GM21528 (cell line): ENCODE data around the gene L3MBTL2.
"Not testable (repeated sequence)": the region's sequence is repeated elsewhere in the genome, so short reads cannot be mapped to it uniquely, and the experiment has no call there.

Experiments
- ATAC-seq: cut with Tn5 transposase; IDR thresholded peaks from one replicate; pipeline ENCODE4 v1.9.1; 2021; ENCODE audit warnings: mild to moderate bottlenecking, moderate library complexity; ENCODE audit not compliant: unreplicated experiment, low FRiP score

L3MBTL2 gene

DNA sequence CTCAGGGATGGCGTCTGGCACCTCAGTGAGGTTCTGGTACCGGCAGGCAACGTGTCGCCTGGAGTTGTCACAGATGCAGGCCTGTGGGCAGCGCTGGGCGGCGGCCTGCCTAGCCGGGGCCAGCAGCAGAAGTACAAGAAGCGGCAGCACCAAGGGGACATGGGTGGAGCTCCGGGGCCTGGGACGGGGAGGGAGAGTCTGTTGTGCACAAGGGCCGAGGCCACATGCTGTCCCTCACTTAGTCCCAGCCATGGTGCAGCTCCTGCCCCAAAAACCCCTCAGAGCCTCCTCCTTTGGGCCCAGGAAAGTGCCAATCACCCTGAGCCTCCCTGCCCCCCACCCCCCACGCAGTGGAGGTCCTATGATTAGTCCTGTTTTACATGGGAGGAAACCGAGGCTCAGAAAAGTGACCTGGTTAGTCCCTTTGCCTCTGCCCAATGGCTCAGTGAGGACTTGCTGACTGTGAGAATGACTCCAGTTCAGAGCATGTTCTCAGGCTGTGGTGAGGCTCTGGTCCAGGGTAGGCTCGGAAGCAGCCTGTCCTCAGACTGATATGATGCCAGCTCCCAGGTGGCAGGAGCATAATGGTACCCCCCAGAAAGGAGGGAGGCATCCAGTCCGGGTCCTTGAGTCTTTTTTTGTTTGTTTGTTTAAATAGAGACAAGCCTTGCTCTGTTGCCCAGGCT, 34.5 kb downstream of the L3MBTL2 start:
- ATAC-seq = no peak

DNA sequence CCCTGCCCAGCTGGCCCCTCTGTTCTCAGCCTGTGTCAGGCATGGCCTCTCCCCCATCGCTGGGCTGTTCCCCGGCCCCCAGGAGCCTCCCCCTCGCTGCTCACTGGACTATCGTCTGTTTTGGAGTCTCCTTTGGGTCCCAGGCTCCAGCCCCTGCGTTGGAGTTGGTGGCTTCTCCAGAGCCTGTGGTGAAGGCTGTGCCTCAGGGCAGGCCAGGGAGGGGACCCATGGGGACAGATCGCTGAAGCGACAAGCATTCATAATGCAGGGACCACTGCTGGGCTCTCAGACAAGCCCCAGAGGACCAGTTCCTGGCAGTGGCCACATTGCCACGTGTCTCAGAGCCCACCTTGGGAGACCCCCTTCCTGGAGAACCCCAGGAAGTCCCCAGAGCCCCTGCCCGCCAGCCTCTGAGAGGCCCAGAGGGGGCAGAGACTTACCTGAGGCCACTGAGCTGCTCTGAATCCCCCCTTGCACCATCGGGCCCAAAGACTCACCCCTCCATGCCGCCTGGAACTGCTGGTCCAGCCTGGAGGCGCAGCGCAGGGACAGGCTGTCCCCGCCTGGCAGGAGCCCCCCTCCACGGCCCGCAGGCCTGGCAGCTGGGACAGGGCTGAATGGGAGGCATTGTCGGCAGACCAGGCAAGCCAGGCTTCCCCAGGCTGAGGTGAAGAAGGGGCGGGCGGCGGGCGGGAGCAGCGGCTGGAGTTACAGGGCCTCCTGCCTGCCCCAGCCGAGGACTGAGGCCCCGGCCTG, 35.4 kb downstream of the L3MBTL2 start, which contains the start of gene CHADL:
Gene CHADL, minus strand, starts transcription at position 555 of the 756 bp plus-strand sequence. Its CDS starts 50 bp downstream, at position 505.
- ATAC-seq = no peak

DNA sequence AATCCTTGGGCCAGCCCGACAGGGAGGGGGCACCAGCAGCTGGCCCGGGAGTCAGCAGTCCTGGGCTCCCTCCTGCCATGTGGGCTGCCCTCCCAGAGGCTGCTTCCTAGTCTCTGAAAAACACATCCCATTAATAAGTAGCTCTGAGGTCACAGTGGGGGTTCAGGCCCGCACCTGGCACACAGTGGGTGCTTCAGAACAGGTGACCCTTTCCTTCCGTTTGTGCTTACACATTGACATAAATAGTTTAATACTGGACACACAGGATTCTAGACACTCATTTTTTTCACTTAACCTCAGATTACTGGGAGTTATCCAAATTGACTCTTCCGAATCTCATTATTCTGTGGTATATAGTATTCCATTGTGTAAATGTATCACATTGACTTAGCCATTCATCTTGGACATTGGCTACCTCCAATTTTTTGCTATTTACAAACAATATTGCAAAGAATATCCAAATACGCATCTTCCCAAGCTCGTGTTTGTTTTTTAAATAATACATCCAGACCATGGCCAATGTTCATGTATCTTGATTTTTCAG, 36.1 kb downstream of the L3MBTL2 start:
- ATAC-seq = no peak

DNA sequence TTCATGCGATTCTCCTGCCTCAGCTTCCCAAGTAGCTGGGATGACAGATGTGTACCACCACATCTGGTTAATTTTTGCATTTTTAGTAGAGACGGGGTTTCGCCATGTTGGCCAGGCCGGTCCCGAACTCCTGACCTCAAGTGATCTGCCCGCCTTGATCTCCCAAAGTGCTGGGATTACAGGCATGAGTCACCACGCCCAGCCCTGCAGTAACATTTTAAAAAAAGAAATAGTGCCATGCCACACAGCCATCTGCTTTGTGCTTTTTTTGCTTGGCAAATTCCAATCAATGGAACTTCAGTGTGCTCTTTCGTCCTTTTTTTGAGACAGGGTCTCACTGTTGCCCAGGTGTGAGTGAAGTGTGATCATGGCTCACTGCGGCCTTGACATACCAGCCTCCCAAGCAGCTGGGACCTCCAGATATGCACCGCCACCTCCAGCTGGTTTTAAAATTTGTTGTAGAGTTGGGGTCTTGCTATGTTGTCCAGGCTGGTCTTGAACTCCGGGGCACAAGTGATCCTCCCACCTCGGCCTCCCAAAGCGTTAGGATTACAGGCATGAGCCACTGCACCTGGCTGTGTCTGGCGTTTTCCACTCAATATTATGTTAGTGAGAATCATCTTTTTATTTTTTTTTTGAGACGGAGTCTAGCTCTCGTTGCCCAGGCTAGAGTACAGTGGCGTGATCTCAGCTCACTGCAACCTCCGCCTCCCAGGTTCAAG, 37.4 kb downstream of the L3MBTL2 start:
- ATAC-seq = no peak

DNA sequence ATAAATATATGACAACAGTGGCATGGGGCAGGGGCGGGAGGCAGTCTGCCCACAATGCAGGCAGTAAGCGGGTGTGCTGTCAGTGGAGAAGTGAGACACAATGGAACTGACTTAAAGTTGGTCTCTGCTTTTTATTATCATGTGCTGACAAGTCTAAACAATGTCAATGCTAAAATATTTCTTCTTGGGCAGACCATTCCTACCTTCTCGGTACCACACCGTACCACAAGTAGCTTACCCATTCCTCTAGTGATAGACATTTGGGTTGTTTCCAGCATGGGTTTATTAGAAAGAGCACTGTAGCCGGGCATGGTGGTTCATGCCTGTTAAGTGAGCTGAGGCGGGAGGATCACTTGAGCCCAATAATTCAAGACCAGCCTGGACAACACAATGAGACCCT, 38.2 kb downstream of the L3MBTL2 start:
- no peak for ATAC-seq

DNA sequence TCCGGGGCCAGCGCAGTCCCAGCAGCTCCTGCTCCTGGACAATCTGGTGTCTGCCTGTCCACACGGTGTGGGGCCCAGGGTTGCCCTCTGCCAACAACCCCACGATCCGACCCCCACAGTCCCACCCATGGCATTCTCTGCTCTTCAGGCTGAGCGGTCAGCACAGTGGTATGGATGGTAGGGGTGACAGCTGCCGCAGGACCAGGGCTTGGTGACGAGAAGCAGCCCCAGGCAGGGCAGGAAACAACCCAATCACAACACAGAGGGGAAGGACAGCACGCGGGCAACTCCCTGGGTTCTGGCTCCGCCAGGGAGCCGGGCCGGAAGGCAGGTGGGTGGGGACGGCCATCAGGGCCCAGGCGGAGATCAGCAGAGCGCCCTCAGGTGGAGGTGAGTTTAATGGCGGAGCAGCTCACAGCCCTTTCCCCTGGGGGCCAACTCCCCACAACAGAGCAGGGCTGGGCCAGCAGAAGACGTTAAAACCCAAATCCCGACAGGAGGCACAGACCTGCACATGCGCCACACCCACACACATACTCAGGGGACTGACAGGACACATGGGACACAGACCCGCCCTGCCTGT, 40.9 kb downstream of the L3MBTL2 start:
- no peak for ATAC-seq

DNA sequence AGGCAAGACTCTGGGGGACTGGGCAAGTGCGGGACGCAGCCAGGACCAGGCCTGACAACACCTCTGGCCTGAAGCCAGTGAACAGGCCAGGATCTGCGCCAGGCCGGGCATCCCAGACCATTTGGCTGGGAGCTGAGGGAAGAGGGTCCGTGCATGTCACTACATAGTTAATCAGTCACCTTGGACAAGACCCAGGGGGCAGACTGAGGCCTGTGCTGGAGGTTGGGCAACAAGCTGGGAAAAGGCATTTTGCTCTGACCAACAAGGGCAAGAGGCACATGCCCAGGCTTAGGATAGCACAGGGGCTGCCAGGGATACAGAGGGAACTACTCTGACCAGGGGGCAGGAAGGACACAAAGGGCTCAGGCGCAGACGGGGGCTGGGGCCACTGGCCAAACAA, 42.6 kb downstream of the L3MBTL2 start:
- no peak for ATAC-seq

DNA sequence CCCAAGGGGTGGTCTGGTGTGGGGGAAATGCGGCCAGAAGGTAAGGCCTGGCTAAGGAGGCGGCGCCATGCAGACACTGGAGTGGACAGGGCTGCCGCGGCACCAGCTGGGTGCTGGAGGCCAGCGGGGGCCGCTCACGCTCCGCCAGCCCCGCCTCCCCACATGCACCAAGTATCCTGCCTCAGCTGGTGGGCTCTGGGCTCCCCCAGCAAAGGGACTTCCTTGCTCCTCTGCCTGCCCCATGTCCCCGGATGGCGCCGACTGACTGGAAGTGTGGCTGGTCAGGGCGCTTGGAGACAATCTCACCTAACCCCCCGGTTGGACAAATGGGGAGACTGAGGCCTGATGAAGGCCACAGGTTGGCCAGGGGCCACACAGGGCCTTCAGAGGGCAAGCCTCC, 43.2 kb downstream of the L3MBTL2 start:
- no peak for ATAC-seq

DNA sequence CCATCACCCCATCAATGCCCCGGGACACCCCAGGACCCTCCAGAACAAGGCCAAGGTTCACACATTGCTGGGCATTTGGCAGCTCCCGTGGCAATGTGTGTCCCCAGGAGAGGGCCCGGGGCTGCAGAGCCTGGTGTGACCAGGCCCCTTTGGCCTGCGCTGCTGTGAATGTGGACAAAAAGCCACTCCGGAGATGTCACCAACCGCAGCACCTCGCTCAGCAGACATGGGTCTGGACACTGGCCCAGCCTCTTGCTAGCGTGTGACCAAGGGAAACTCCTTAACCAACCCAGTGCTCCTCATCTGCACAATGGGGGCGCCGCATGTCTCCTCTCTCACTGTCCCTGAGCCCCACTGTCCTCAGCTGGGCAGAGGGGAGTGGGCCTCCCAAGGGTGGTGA, 43.6 kb downstream of the L3MBTL2 start:
- ATAC-seq = no peak

DNA sequence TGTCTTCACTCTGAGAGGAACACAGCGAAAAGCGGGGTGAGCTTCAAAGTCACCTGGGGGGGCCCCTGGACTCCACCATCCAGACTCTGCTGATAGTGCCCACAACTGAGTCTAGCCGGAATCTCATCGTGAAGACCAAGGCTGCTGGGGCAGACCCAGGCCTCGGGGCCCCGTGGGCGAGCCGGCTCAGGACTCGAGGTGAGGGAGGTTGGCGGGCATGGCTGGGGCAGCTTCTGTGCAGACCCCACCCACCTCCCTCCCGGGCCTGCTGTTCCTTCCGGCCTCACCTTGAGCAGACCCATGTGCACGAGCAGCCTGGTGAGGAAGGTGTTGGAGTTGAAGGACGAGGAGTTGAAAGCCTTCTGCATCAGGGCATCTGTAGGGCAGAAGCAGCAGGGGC, 44.3 kb downstream of the L3MBTL2 start:
- no peak for ATAC-seq

DNA sequence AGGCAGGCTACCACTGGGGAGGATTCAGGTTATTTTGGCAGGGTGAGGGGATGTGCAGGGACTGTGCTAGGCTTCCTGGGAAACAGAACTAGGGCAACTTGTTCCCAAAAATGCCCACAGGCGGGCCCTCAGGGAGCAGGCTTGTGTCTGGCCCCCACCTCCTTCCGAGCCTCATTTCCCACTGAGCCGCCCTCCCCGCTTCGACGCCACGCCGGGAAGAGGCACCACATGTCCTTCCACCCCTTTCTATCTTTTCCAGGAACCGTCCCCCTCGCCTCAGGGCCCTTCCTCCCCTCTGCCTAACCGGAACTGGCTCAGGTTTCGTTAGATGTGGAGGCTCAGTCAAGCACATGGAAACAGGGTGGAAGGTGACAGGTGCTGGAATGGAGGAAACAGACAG, 45.0 kb downstream of the L3MBTL2 start:
- no peak for ATAC-seq

DNA sequence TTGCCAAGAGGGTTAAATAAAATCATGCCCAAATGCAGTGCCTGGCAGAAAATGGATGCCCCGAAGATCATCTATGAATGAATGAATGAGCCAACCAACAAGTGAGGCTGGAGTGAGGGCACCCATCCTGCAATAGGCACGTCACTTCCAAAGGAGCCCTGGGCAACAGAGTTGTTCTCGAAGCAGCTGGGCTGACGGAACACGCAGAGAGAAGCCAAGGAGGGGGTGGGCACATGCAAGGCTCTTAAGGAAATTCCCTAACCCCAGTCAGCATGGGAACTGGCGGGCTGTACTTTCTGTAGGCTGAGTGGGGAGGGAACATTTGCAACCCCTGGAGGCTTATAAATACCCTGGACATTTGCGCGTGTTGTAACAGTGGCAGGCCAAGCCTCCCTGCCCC, 47.3 kb downstream of the L3MBTL2 start:
- ATAC-seq = no peak

DNA sequence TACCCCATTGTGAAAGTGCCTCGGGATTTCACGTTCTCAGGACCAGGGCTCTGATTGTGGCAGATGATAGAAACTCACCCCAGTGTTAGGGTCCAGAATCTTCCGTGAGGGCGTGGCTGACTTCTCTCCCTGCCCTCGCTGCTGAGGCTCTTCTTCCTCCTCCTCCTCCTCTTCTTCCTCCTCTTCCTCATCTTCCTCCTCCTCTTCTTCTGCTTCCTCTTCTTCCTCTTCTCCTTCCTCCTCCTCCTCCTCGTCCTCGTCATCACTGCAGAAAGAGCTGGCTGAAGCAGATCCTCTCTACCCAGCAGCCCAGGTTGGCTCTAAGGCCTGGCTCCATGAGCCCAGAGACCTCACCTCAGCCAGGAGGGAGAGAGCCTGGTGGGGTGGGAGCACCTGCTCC, 49.1 kb downstream of the L3MBTL2 start:
- ATAC-seq = no peak

DNA sequence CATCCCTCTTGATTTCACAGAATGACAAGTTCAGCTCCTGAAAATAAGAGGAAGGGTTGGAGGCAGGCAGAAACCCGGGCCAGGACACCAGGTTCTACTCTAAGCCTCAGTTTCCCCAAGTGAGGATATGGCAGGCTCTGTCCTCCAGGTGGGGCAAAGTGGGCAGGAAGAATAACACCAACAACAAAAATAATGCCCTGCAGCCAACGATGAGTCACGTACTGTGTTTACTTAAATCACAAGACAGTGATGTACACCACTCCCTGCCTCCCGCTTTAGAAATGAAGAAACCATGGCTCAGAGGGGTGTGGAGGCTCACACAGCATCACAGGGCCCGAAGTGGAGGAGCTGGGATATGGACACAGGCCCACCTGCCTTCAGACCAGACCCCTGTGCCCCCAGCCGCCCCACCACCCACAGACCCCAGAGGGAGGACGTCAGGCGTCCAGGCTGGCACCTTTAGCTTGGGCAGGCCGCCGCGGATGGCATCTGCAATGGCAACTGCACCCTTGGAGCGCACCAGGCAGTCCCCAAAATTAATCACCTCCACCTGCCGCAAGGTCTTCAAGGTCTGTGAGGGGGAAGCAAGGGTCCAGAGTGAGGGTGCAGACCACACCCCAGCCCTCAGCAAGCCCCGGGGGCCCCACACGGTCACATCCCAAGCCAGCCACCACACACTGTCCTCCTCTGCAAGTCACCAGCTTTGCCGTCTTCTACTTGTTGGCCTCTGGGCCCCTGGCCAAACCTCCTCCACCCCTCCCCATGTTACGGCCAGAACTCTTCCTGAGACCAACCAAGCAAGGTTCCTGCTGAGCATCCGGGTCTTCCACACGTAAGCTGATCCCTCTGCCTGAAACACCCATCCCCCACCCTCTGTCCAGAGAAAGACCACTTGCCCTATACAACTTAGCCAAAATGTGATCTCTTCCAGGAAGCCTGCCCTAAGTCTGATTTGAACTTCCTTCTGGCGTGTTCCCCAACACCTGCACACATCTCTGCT, 51.4 kb downstream of the L3MBTL2 start:
- no peak for ATAC-seq

DNA sequence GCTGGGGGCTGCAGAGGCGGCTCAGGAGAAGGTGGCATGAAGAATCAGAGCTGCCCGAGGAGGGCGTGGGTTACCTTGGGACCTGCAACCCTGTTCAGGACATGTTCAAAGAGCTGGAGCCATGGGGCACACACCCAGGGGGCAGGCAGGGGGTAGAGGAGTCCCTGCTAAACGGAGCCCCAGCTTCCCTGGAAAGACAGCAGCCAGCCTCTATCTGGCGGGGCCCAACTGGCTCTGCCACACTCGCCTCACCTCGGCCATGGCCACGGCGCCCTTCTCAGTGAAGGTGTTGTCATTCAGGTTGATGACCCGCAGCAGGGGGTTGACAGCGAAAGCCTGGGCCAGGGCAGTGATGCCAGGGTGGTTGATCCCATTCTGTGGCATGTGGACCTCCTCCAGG, 52.6 kb downstream of the L3MBTL2 start:
- ATAC-seq = no peak

DNA sequence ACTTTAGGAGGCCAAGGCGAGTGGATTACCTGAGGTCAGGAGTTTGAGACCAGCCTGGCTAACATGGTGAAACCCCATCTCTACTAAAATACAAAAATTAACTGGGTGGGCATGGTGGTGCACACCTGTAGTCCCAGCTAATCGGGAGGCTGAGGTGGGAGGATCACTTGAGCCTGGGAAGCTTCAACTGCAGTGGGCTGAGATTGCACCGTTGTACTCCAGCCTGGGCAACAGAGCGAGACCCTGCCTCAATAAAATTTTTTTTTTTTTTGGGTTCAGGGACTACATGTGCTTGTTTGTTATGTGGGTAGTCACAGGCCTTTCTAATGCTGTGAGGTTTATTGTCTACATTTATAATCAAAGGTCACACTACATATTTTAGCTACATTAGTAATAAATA, 54.6 kb downstream of the L3MBTL2 start:
- ATAC-seq = not testable (repeated sequence)

DNA sequence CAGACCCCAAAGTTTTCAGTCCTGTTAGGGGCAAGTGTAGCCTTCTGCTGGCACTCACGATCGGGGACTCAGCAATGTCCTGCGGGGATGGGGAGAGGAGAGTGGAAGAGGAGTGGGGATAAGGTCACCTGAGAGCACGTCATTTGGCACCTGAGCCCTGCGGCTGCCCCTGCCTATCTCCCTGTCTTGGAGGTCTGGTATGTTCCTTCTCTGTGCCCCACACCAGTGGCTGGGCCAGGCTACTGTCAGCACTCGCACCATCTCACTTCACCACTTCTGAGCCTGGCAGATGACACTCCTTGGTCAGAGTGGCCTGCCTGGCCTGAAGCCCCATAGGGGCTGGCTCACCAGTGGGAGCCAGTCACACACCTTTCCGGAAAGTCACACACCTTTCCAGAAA, 55.8 kb downstream of the L3MBTL2 start:
- no peak for ATAC-seq

DNA sequence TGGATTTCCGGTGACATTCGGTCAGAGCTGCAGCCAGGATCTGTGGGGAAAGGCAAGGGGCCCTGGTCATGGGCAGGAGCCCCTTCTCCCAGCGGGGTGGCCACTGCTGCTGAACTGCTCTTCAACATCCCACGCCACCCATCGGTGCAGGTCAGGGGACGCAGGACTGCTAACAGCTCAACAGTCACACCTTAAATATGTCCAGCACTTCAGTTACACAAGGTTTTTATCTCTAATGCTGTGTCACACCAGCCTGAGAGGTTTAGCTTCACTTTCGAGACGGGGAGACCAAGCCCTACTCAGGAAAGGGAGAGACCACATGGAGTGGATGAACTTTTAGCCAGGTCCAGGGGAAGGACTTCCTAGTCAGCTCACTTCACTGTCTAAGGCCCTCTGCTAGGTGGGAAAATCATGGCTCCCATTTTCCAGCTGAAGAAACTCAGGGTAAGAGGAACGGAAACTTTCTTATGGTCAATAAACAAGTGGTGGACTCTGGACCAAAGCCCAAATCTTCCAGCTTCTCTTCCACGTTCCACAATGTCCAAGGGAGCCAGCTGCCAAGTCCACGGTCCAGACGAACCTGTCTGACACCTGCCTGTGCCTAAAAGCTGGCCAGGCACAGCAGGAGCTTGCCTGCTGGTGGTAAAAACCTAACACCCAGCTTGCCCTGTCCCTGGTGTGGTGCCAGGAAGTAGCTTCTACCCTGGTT, 56.6 kb downstream of the L3MBTL2 start:
- ATAC-seq = no peak

DNA sequence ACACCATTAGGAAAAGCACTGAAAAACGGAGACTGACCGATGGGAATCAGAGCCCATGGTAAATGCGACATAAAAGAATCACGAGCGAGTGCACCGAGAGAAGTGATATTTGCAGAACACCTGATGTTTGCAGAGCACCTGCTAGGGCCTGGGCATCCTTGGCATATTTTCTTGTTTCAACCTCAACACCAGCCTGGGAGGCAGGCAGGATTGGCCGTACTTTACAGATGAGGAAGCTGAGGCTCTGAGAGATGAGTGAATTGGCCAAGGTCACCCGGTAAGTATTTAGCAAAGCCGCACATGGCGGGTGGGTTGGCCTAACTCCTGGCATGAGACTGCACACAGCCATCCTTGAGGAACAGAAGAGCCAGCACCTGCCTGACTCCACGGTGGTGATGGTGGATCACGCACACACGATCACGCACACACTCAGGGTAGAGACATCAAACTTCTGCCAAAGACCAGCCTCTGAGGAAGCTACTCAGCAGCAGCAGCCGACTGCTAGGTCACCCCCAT, 57.2 kb downstream of the L3MBTL2 start:
- no peak for ATAC-seq
